Activated T-cell treated with anti-CD3 and anti-CD28 coated beads for 1 hour (primary cell): ENCODE data around the gene RIOK3.
"Not testable (repeated sequence)": the region's sequence is repeated elsewhere in the genome, so short reads cannot be mapped to it uniquely, and the experiment has no call there.

Source experiments
- DNase-seq: peaks from one replicate; pipeline ENCODE4 v3.0.0-alpha.2; 2020; ENCODE audit warnings: low read depth

RIOK3 gene, protein sequence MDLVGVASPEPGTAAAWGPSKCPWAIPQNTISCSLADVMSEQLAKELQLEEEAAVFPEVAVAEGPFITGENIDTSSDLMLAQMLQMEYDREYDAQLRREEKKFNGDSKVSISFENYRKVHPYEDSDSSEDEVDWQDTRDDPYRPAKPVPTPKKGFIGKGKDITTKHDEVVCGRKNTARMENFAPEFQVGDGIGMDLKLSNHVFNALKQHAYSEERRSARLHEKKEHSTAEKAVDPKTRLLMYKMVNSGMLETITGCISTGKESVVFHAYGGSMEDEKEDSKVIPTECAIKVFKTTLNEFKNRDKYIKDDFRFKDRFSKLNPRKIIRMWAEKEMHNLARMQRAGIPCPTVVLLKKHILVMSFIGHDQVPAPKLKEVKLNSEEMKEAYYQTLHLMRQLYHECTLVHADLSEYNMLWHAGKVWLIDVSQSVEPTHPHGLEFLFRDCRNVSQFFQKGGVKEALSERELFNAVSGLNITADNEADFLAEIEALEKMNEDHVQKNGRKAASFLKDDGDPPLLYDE

DNA sequence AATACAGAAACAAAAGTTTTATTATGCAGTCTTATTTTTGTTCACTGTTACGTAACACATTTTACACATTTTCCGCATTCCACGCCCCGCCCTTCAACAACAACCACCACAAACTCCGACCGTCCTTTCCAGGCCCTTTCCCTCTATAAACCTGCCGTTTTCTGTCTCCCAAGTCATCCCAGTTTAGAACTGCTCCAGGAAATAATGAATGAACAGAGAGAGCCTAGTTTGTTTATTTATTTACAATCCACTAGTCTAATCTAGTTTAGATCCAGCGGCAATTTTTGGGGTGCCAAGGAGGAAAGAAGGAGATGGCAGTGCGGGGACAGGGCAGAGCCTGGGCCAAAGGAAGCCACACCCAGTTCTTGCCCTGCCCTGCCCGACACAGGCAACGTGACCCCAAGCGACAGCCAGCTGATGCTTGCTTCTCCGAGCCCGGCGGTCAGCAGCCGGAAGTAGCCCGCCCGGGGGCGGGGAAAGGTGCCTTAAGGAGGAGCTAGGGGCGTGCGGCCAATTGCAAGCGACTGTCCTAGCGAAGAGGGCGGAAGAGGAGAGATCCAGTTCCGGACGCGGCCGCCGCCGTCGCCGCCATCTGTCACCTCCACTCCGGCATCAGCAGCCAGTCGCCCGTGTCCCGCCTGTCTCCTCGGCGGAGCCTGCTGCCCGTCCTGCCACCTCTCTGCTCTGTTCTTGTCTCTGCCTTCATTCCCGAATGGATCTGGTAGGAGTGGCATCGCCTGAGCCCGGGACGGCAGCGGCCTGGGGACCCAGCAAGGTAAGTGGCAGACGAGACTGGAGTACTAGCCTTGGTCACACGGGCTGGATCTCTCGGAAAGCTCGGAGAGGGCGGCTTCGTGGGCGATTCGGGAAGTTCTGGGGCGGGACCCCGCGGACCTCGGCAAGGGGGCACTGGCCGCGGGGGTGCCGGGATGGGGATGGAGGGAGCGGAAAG is at the start of gene RIOK3:
Gene RIOK3 (plus strand): TSS at position 560 of the 952 bp plus-strand sequence. CDS start 153 bp downstream, at position 713.
- DNase-seq: peak; percentile 75

DNA sequence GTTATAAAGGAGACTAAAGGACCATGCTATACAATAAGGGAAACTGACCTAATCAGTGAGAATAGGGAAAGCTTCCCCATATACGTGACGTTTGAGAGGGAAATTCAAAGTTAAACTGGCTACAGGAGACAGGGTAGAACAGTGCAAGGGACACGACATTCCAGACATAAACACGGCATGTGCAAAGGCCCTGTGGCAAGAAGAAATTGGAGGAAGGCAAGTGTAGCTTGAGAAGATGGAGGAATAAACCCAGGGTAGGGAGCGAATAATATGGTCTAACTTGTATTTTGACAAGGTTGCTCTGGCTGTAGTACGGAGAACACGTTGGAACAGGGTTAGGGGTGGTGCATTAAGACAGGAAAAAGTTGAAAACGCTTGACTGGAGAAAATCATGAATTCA is 49.8 kb upstream of the RIOK3 start:
- no peak for DNase-seq

DNA sequence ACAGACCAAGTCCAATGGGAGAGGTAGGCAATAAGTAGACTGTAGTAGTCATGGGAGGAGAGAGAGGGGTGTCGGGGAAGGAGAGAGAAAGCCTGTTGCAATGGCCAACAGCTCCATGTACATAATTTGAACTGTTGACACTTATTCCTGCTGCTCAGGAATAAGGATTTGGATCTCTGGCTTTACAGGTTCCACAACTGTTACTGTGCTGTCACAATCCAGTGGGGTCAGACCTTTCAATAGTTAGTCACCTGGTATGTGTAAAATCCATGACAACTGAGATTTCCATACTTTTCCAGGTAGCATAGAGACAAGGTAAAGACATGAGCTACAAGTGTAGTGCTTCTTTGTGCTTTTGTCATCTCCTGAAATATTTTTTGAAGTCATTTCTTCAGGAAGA is 47.5 kb upstream of the RIOK3 start:
- DNase-seq: no peak

- no peak for DNase-seq
Measured at GRCh38 chr18:23406271-23406787, 46.8 kb upstream of the RIOK3 start.

DNA sequence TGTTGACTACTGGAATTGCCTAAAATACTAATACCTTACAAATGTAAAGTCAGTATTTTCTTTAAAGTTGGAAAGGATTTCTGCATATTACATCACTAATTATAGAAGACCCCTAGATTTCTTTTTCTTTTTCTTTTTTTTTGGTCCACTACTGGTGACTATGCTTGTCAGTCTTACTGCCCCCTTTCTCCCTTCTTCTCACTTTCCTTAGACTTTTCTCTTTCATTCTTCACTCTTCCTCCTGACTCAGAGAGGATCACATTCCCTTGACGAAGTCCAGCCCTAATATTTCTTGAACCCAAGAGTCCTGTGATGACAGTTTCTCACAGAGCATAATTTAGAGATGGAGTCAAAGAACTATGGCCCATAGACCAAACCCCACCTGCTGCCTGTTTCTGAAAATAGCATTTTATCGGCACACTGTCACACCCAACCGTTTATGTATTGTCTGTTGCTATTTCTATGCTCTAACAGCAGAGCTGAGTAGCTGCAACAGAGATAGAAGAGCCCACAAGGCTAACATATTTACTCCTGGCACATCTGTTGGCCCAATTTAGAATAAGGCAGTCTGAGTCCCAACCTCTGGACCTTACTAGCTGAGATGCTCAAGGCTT is 40.6 kb upstream of the RIOK3 start:
- no peak for DNase-seq

- DNase-seq: no peak
Measured at GRCh38 chr18:23415515-23415914, 37.6 kb upstream of the RIOK3 start.

GRCh38 chr18:23416298-23416697 is 36.8 kb upstream of the RIOK3 start:
- no peak for DNase-seq

- no peak for DNase-seq
Measured at GRCh38 chr18:23421277-23421676, 31.8 kb upstream of the RIOK3 start.

DNA sequence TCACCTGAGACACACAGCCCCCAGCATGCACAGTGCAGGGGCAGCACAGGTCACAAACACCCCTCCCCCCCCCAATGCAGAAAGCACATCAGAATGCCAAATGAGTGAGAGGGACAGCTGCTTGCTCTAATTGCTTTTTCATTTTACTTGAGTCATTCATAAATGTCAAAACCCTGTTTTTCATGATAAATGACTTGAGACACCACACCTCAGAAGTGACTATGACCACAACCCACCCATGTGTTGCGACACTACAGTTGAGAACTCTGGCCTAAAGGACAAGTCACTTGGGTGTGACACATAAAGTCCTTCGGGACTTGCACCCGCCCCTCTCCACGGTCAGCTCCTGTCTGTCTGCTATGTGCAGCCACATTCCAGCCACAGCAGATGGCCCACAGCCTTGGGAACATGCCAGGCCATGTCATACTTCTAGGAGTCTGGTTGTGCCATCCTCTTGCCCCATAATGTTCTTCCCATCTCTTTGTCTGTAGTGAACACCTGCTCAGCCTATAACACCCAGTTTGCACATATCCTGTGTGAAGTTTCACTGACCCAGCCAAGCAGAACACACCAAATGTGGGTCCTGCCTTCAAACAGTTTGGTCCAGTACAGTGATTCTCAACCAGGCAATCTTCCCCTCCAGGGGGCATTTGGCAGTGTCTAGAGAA is 30.2 kb upstream of the RIOK3 start:
- DNase-seq: no peak

GRCh38 chr18:23424616-23425015 is 28.5 kb upstream of the RIOK3 start:
- no peak for DNase-seq

DNA sequence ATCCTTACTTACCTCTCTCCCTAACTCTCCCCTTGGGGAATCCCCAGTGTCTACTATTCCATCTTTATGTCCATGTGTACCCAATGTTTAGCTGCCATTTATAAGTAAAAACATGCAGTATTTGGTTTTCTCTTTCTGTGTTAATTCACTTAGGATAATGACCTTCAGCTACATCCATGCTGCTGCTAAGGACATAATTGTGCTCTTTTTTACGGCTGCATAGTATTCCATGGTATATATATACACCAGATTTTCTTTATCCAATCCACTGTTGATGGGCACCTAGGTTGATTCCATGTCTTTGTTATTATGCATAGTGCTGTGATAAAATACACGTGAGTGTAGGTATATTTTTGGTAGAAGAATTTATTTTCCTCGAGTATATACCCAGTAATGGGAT is 24.3 kb upstream of the RIOK3 start:
- no peak for DNase-seq

GRCh38 chr18:23429538-23429937 is 23.5 kb upstream of the RIOK3 start:
- DNase-seq: not testable (repeated sequence)

DNA sequence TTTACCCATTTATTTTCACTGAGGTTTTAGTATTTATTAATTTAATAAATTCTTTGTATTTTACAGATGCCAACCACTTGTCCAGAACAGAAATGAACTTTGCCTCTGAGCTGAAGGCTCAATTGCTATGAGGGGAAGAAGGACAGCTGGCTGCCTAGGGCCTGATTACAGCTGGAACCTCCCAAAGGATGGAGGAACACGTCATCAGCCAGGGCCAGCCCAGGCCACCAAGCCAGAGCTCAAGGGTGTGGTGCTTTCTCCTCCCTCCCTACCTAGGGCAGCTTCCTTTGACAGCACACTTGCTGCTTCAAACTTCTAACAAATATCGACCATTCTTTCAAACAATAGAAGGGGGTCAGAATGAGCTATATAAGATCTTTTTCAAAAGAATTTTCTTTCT is 19.7 kb upstream of the RIOK3 start:
- DNase-seq: no peak

GRCh38 chr18:23437357-23438045 is 15.6 kb upstream of the RIOK3 start:
- peak; percentile 64 for DNase-seq

- DNase-seq: no peak
Measured at GRCh38 chr18:23438046-23438377, 15.1 kb upstream of the RIOK3 start.

DNA sequence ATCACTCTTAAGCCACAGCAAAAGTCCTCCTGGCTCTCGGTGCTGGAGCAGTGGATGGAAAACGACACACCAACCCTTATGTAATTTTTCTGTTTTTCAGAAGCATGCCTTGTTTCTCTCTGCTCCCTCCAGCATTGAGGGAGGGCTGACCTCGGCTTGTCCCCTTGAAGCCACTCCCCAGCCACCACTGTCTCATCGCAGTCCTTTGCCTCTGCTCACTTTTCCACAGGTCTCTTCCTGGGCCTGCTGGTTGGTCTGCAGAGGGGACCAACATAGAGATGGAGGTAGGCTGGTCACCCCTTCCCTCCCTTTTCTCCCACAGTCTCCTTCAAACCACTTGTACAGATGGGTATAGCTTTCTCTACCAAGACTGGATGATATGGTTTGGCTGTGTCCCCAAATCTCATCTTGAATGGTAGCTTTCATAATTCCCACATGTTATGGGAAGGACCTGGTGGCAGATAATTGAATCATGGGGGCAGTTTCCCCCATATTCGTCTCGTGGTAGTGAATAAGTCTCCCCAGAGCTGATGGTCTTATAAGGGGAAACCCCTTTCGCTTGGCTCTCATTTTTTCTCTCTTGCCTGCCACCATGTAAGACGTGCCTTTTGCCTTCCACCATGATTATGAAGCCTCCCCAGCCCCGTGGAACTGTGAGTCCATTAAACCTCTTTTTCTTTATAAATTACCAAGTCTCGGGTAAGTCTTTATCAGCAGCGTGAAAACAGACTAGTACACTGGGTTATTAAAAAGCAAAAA is 14.3 kb upstream of the RIOK3 start:
- DNase-seq: no peak

DNA sequence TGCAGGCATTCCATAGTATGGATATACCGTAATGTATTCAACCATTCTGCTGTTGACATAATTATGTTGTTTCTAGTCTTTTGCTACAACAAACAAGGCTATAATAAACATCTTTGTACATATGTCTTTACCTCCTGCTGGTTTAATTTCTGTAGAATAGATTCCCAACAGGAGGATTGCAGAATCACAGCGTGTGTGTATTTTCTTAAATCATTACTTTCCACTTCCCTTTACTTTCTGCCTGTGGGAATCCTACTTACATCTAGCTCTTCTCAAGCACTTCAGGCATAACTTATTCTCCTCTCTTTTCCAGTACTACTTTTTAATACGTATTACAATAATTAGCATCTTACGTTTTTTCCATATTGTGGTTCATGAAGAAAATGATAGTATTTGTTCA is 13.0 kb upstream of the RIOK3 start:
- DNase-seq: no peak

GRCh38 chr18:23442958-23443357 is 10.1 kb upstream of the RIOK3 start:
- no peak for DNase-seq

- DNase-seq: no peak
Measured at GRCh38 chr18:23448291-23448690, 4.8 kb upstream of the RIOK3 start.

GRCh38 chr18:23450022-23450421 is 3.1 kb upstream of the RIOK3 start:
- DNase-seq: no peak
